NK-92 (cell line): Measurements from ENCODE around the gene RPS26.
"Not testable (repeated sequence)": the region's sequence is repeated elsewhere in the genome, so short reads cannot be mapped to it uniquely, and the experiment has no call there.

Source experiments
- DNase-seq: peaks from one replicate; lab custom pipeline; 2025; ENCODE audit not compliant: unreplicated experiment; lab: John Stamatoyannopoulos, UW

Gene RPS26

DNA sequence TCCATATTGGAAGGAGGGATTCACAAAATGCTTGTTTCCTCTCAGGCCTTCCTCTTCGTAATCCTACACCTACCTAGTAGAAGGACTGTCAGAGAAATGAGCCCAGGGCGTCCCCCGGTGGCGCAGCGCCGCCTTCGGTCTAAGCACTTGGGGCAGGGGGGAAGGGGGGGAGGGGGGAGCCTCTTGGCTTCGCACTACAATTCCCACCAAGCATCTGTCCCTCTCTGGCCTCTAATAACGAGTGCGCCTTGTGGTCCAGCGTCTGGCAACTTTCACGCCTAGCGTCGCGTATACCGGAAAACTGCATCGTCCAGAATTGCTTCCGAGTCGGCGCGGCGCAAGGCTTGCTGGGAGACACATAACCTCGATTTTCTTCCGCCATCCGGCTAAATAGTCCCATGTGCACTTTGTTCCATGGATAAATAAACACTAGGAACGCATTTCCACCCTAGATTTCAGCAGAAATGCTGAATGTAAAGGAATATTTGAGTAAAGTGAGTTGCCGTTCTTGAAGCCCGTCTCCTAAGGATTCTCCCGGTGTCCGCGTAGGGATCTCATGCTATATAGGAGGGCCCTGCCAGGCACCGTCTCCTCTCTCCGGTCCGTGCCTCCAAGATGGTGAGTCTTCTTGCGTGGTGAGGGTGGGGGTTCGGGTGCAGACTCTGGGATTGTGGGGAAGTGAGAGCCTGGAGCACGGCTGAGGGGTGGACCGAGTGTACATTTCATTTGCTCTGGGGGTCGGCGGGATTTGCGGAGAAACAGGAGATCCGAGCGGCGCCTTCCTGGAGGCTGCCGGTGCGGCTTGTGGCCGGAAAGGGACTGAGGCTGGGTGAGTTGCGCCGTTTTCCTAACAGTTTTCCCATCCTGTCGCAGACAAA lies at the start of gene RPS26:
RPS26 (plus strand) TSS at position 367 of the 878 bp plus-strand sequence; CDS start at position 616, 249 bp downstream.
- peak; percentile 49 for DNase-seq

DNA sequence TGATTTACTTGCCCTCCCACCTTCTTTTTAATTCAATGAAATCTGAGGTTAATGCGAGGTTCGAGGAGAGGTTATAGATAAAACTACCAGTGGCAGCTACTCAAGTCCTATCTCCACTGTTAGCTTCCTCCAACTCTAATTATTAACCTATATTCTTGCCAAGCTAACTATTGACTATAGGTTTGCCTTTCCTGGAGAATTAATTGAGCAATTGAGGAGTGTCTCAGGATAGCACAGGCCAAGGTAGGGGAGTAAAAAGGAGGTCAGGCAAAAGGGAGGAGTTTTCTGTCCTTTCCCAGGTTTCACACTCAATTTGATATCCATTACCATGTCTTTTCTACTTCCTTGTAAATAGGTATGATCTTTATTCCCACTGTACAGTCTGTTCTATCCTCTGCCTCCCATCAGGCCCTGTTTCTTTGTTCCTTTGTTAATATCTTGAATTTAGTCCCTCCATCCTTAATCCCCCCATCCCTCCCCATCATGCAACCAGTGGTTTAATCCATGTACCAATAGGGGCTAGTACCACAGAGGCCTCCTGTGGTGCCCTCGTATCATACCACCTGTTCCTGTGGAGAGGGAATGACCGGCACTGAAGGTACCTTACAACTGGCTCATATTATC lies 48.4 kb upstream of the RPS26 start:
- no peak for DNase-seq

DNA sequence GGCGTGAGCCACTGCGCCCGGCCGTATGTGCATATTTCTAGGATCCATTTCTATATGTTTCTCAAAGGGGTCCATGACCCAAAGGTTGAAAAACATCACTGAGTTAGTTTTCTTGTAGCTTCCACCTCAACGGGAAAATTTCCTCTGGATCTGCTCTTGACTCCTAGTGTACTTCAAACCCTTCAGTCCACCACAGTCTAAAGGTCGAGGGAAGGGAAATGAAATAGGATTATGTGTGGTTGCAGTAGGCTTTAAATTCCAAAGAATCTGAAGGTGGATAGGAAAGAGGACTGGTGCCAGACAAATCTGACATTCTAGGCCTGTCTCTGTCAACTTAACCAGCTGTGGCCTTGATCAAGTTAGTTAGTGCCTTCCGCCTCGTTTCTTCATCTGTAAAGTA lies 46.4 kb upstream of the RPS26 start:
- no peak for DNase-seq

DNA sequence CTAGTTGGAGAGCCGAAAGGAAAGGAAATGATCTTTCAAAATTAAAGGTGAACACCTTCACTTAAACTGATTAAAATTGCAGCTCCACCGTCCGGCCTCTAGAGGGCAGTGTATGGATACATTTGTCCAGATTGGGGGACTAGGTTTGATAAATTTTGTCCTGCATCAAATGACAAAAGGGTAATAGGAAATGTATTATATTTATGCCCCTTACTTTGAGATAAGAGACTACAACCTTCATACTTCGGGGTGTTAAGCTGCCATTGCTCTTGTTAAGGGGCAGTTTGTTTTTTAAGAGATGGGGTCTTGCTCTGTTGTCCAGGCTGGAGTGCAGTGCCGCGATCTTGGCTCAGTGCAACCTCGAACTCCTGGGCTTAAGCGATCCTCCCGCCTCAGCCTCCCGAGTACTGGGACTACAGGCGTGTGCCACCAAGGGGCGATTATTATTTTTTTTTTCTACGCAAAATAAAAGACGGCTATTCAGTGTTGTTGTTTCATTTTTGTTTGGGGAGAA lies 45.5 kb upstream of the RPS26 start:
- no peak for DNase-seq

DNA sequence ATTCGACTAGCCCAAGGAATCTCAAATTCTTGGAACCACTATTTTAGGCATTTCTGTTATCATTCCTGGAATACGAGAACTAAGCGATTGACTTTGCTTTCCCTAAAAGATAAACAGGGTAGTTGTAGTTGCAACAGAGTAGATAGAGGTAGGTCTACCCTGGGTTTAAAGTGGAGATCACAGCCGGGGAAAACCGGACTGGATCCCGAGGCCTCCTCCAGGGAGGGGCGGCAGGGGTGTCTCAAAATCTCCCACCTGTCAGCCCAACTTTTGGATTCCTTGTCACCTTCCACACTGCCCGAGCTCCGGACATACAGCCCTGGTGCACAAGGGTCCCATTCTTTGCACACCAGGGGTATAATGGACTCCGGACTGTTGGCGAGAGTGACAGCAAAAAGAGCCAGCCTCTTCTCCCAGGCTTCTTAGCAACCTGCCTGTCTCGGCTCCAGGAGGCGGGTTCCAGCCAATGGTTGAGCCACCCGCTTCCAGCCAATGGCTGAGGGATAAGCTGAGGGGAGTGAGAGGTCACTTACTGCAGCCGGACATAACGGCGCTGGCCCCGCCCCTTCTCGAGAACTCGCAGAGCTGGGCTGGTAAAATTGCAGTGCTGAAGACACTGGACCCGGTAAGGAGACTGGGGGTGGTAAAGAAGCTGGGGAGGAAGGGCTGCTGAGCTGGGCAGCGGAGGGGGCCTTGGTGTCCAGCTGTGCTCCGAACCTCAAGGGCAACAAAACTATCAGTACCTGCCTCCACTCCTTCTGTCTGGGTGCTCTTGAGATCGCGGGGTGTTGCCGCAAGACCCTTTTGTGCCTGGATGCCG lies 44.8 kb upstream of the RPS26 start, which contains the start of gene SUOX:
SUOX (plus strand) TSS at position 562 of the 820 bp plus-strand sequence. CDS start 4,946 bp downstream, outside the sequence.
- DNase-seq: no peak

DNA sequence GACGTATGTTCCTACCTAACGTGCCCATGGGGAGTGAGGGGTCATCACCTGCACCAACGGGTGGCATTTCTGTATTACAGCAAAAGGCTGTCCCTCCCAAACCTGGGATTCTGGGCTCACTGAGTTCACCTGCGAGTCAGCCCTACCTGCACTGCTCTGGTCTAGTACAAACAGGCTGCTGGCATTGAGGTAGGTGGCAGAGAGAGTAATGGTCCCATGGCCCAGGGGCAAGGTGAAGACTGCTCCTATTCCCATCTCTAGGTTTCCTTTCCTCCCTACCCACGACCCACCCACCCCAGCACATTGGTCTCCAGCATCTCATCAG lies 44.2 kb upstream of the RPS26 start:
- no peak for DNase-seq

DNA sequence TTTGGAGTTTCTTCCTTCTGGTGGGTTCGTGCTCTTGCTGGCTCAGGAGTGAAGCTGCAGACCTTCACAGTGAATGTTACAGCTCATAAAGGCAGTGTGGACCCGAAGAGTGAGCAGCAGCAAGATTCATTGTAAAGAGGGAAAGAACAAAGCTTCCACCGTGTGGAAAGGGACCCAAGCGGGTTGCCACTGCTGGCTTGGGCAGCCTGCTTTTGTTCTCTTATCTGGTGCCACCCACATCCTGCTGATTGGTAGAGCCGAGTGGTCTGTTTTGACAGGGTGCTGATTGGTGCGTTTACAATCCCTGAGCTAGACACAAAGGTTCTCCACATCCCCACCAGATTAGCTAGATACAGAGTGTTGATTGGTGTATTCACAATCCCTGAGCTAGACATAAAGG lies 42.2 kb upstream of the RPS26 start:
- DNase-seq: not testable (repeated sequence)

DNA sequence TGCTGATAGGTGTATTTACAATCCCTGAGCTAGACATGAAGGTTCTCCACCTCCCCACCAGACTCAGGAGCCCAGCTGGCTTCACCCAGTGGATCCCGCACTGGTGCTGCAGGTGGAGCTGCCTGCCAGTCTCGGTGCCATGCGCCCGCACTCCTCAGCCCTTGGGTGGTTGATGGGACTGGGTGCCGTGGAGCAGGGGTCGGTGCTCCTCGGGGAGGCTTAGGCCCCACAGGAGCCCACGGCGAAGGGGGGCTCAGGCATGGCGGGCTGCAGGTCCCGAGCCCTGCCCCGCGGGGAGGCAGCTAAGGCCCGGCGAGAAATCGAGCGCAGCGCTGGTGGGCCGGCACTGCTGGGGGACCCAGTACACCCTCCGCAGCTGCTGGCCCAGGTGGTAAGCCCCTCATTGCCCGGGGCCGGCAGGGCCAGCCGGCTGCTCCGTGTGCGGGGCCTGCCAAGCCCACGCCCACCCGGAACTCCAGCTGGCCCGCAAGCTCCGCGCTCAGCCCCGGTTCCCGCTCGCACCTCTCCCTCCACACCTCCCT lies 41.6 kb upstream of the RPS26 start:
- not testable (repeated sequence) for DNase-seq

DNA sequence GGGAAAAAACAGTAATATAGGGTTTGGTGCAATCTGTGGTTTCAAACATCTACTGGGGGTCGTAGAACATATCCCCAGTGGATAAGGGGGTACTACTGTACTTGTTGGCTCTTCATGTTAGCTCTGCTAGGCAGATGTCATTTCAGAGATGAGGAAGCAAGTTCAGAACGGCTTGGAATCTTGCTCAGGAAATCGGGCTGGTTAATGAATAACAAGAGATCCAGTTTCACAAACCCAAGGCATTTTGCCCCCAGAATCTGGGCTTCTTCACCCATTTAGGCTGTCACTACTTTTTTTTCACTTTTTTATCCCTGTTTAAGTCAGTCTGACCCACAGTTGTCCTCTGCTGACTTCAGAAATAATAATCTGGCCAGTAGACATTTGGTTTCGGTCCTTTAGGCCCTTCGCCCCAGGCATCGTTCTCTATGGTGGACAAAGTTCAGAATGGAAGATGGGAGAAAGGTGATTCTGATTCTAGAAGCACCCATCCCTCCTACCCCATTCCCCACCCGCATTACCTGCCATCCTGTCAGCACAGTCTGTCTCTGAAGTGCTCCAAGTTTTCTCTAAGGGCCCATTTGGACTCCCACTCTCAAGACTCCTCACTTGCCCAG lies 40.1 kb upstream of the RPS26 start:
- no peak for DNase-seq

DNA sequence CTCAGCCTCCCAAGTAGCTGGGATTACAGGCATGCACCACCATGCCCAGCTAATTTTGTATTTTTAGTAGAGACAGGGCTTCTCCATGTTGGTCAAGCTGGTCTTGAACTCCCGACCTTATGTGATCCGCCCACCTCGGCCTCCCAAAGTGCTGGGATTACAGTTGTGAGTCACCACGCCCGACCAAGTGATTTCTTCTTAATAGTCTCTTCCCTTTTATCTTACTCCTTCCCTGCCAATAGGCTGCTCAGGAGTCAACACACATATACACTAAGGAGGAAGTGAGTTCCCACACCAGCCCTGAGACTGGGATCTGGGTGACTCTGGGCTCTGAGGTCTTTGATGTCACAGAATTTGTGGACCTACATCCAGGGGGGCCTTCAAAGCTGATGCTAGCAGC lies 38.3 kb upstream of the RPS26 start:
- DNase-seq: not testable (repeated sequence)

DNA sequence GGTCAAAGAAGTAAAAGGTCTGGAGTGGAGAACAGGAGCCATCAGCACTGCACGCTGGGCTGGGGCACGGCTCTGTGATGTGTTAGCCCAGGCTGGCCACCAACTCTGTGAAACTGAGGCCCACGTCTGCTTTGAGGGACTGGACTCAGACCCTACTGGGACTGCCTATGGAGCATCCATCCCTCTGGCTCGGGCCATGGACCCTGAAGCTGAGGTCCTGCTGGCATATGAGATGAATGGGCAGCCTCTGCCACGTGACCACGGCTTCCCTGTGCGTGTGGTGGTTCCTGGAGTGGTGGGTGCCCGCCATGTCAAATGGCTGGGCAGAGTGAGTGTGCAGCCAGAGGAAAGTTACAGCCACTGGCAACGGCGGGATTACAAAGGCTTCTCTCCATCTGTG lies 37.5 kb upstream of the RPS26 start:
- DNase-seq: no peak

DNA sequence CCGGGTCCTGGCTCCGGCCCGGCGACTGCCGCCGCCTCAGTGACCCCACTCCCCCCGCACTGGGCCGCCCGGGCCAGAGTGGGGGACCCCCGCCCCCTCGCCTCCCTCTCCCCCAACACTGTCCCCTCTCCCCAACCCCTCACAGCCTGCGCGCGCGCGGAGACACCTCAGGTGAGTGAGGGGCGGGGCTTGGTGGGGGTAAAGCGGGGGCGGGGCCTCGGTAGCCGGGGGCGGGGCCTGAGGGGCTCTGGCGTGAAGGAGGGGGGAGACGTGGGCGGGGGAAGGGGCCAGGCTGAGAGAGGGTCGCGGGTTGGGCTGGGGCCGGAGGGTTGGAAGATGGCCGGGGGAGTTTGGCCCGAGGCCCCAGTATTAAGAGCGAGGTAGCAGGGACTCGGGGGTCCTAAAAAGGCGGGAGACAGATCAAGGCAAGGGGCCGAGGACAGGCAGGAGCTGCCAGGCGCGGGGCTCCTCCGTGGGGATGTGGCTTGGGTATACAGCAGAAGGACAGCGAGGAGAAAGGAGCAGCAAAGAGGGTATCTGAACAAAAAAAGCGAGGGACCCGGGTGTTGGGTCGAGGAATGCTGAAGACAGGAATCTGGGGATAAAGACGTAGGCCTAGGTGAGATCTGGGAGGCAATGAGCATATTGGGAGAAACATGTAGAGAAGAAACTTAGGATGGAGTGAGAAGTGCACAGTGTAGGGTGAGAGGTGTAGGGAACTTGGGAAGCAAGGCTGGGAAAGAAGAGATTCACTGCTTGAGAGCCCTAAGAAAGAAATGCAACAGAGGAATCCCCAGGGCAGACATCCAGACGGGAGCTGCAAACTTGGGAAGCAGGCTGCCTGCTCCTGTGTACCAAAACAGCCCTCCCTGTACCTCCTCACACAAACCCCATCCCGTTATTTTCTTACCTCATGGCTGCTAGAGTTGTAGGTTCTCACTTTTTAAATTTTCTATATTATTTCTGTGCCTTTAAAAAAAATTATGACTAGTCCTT lies 33.9 kb upstream of the RPS26 start:
- no peak for DNase-seq

DNA sequence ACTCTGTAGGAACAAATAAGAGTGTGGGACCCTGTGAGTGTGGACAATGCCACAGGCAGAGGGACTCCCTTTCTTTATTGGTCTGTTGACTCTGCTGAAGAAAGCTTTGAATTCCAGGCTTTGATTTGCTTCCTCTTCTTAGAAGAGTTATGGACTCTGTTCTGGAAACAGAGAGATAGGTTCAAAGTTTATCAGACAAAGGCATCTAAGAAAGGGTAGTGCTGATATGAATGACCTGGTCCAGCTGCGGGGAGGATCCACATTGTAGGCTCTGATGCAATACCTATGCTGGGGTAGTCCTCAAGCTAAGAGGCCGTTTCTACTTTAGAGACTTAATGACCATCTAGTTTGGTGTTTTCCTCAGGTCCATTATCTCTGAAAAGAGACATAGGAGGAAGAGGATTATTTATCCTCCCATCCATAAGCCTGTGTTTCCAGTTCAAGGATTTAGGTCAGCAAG lies 31.6 kb upstream of the RPS26 start:
- DNase-seq: no peak

DNA sequence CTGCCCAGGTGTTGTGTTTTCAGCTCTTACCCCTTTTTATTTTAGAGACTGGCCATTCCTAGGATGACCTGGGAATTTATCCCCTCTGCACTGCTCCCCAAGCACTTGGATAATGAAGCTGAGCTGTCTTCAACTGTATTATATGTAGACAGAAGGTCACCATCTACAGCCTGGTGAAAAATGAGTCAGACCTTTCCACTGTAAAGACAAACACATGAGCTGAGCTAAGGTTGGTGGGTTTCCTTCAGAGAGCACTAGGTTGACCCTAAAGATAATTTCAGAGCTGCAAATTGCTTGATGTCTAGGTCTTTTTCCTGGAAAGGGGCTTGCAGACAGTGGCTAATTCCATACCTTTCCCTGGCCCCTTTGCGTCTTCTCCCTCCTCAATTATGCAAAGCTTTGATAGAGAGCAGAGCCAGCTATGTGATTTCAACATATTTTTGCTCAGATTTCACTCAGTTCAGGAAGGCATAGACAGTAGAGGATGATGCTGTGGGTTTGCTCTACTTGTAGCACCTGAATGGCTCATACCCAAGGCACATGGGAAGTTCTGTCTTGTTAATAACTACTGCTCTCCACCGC lies 30.1 kb upstream of the RPS26 start:
- no peak for DNase-seq

DNA sequence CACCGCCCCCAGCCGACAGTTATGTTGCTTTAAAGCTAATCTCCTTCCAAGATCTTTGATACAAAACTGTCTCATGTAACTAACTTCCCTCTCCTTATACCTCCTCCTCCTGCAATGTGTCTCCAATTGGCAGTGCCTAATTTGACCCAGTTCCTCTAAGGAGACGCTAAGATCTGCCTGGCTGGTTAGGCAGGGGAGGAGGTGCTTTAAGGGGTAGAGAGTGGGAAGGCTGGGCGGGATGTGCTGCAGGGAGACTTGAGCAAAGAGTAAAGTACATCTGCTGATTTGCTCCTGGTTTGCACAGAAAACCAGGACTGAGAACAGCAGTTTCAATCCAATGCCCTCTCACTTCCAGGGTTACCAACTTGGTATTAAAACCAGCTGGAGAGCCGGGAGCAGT lies 28.2 kb upstream of the RPS26 start:
- DNase-seq: no peak

DNA sequence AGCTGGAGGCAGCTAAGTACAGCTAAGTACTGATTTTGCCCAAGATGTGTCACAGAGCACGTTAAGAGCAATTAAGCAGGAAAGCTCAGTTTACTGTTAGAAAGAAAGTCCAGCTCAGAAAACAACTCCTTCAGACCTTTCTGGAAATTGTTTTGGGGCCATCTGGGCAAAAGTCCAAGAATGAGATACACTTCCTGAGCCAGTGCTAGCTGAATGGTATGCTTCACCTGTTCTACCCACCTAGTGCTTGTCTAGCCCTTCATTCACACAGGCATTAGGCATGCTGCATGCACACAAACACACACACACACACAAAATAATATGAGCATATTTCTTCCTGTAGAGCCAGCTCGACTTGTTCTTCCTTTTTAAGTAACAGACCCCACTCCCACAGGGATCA lies 27.5 kb upstream of the RPS26 start:
- DNase-seq: no peak

DNA sequence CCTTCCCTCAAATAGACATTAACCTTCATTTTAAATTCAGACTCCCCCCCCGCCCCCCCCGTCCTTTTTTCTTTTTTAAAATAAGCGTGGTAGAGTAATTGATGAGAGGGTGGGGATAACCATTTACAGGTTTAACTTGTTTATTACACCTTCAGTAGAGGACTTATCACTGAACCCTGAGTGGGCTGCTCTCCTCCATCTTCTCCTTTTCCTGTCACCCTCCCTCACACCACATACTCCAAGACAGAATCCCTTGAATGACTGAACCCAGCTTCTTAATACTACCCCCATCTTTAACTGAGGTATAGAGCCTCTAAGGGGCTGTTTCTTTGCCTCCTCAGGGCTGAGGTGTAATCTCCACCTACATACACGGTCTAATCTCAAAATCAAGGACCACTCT lies 24.5 kb upstream of the RPS26 start:
- no peak for DNase-seq

DNA sequence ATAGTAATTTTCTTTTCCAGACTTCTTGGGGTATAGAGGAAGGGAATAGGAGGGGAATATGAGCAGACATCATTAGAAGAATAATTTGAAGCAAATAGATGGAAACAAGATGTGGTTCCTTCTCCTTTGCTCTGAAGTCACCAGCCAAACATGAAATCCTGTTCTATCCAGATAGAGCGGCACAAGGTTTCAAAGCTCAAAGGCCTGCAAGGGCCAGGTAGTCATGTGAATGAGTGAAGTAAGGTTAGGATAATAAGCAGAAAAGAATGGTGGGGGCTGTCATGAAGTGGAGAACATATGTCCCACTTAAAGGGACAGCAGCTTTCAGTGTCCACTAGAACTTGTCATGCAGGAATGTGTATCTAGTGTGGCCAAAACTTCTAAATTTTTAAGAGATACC lies 23.4 kb upstream of the RPS26 start:
- DNase-seq: no peak
